Putamen (tissue), 1 donor: Measurements from ENCODE around the gene MROH7.

Source experiments
- DNase-seq: peaks from one replicate; pipeline ENCODE4 v3.0.0-alpha.2; 2016; ENCODE audit warnings: low spot score

Gene MROH7

GRCh38 chr1:54640863-54641836, at the start of gene MROH7:
Gene MROH7, plus strand, starts transcription at chr1:54641786. Its CDS starts 11,141 bp downstream, at chr1:54652927.
- DNase-seq, result no peak

- no peak for DNase-seq
Measured at GRCh38 chr1:54593571-54594160, 47.9 kb upstream of the MROH7 start.

- no peak for DNase-seq
Measured at GRCh38 chr1:54594463-54594862, 47.1 kb upstream of the MROH7 start.

- no peak for DNase-seq
Measured at GRCh38 chr1:54595956-54596498, 45.6 kb upstream of the MROH7 start.

GRCh38 chr1:54596756-54597155, 44.8 kb upstream of the MROH7 start:
- no peak for DNase-seq

- DNase-seq, result no peak
Measured at GRCh38 chr1:54597455-54598030, 44.0 kb upstream of the MROH7 start.

GRCh38 chr1:54599211-54599823, 42.3 kb upstream of the MROH7 start:
- no peak for DNase-seq

- DNase-seq, result no peak
Measured at GRCh38 chr1:54600947-54601721, 40.5 kb upstream of the MROH7 start.

- no peak for DNase-seq
Measured at GRCh38 chr1:54601730-54602129, 39.9 kb upstream of the MROH7 start.

- no peak for DNase-seq
Measured at GRCh38 chr1:54602554-54602953, 39.0 kb upstream of the MROH7 start.

GRCh38 chr1:54603241-54603640, 38.3 kb upstream of the MROH7 start:
- DNase-seq, result no peak

GRCh38 chr1:54604051-54604450, 37.5 kb upstream of the MROH7 start:
- no peak for DNase-seq

GRCh38 chr1:54604572-54605370, 36.8 kb upstream of the MROH7 start:
- no peak for DNase-seq

- DNase-seq, result no peak
Measured at GRCh38 chr1:54606096-54606989, 35.2 kb upstream of the MROH7 start.

GRCh38 chr1:54606990-54607325, 34.6 kb upstream of the MROH7 start:
- DNase-seq, result no peak

- no peak for DNase-seq
Measured at GRCh38 chr1:54607821-54608565, 33.6 kb upstream of the MROH7 start.

GRCh38 chr1:54608566-54609230, 32.9 kb upstream of the MROH7 start:
- no peak for DNase-seq

- DNase-seq, result peak; percentile 37
Measured at GRCh38 chr1:54609301-54609921, 32.2 kb upstream of the MROH7 start.
